ENCODE measurements around the gene EFR3B. TPM values are rescaled to one million over a fixed set of nuclear protein-coding genes. Genes with fewer than 3 reads are reported as not detected.

The EFR3B gene
- total and polyA plus RNA-seq, 10 of the 15 experiments (the other 5 are each of a cell fraction or from before 2014, with no cell fraction given), result 0.12 to 3.9 (median 1.8) TPM

DNA sequence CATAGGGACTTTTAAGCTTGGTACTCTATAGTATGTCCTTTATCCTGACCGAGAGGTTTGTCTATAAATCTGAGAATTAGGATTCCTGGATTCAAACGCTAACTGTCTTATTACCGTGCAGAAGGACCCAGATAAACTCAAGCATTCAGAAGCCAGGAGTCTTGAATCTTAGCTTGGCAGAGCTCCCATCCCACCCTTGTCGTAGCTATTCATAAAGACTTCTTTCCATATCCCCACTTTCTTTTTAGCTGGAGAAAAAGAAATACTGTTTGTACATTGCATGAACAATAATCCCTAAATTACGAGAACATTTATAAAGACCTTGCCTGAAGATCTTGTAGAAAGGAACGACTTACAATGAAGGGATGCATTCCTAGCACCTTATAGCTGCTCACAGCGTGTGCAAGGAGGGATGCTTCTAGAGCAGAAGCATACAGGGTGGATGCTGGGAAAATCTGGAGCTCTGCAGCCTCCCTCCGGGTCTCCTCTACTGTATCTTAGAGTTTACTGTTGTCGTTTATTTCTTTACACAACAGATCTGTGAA, 13.6 kb downstream of the EFR3B start (continued):
- TF ChIP-seq, protein P1, sequence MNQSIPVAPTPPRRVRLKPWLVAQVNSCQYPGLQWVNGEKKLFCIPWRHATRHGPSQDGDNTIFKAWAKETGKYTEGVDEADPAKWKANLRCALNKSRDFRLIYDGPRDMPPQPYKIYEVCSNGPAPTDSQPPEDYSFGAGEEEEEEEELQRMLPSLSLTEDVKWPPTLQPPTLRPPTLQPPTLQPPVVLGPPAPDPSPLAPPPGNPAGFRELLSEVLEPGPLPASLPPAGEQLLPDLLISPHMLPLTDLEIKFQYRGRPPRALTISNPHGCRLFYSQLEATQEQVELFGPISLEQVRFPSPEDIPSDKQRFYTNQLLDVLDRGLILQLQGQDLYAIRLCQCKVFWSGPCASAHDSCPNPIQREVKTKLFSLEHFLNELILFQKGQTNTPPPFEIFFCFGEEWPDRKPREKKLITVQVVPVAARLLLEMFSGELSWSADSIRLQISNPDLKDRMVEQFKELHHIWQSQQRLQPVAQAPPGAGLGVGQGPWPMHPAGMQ (IDR thresholded peaks at IDR 0.05; ENCODE audit: borderline replicate concordance), result no peak
- TF ChIP-seq CBX3 (IDR thresholded peaks at IDR 0.05; ENCODE audit: borderline replicate concordance, low read depth) (no peak), NFXL1 (IDR thresholded peaks at IDR 0.05; ENCODE audit: borderline replicate concordance) (no peak), NFYA (IDR thresholded peaks at IDR 0.05; ENCODE audit: borderline replicate concordance, low read depth, low read length) (no peak), NFYB (IDR thresholded peaks at IDR 0.05; ENCODE audit: insufficient read depth, low read depth, low read length) (no peak), SREBF2 (IDR thresholded peaks at IDR 0.05; ENCODE audit: low read length) (no peak), ZNF274 (IDR thresholded peaks at IDR 0.05; ENCODE audit: insufficient read depth, insufficient read length) (no peak), RB1 (IDR thresholded peaks at IDR 0.05; ENCODE audit: borderline replicate concordance) (no peak)

DNA sequence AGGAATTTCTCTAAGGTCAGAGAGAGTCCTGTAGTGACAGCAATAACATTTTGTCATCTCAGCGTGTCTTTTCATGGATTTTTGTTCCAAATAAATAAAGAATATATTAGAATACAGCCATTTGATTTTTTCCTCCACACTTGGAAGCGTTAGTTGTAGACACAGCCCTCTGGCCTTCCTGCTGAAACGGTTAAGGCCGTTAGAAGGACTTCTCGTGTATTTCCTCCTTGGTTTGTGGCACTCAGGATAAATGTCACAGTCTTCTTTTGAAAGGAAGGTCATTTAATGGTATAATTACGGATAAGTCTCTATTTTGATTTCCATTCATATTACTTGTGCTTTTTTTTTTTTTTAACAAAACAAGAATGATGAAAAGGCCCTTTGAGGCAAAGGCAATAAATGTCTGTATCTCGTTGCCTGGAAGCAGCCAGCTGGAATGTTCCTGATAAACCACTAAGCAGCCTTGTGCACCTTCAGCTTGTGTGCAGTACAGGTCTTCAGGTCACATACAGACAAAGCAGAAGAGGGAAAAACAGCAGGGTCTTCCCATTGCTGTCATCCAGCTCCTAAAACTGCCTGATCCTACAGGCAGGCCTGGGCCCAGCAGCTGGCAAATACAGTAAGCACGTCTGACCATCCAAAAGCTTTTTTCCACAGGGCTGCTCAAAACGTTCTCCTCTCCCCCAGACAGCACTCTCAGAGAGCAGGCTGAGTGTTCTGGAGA, 14.4 kb downstream of the EFR3B start:
- no peak overlapping the region for H3K27ac ChIP-seq (ENCODE audit: control insufficient read depth, insufficient read depth)
- no peak for ATAC-seq
- FAIRE-seq, result no peak
- H3K4me2 ChIP-seq (ENCODE audit: control insufficient read depth, insufficient read depth), result no peak overlapping the region
- H4K20me1 ChIP-seq (ENCODE audit: control insufficient read depth, insufficient read depth), result no peaks in the 10 kb centered on the region
- DNase-seq (ENCODE audit: low read depth, low spot score), result no peak
- no peaks in the 10 kb centered on the region; a peak in 1 of 4 replicates for H3K27me3 ChIP-seq (replicated peaks in 1 of 2; ENCODE audit: control insufficient read depth in 2 of 2, insufficient read depth in 2 of 2, low read length in 1 of 2)
- H3K4me3 ChIP-seq, result no peak overlapping the region
- no peak overlapping the region for H2AFZ ChIP-seq (ENCODE audit: control insufficient read depth, low read depth, low read length)
- BruUV-seq (replicated peaks), result no TSS peak
- H3K79me2 ChIP-seq (ENCODE audit: control insufficient read depth, insufficient read depth, low read length), result no peaks in the 10 kb centered on the region
- ChIA-PET RAD21 (ENCODE audit: unreplicated experiment) (no interaction called here), SMC1A (ENCODE audit: uncharacterized antibody, unreplicated experiment) (no interaction called here), POLR2A (no interaction called here), CTCF (interaction anchor here (0.6 to 1.1 kb wide), 2 partner anchors 38 to 510 kb away, joined by 3 read pairs; no protein-coding TSS in a partner anchor)
- no peak overlapping the region for H3K9ac ChIP-seq (ENCODE audit: control insufficient read depth, insufficient read depth, low read length)
- in situ Hi-C loops (cut with MboI) (no loop called here), intact Hi-C loops (cut with micrococcal nuclease; ENCODE audit: unreplicated experiment) (no loop called here)
- H3K9me3 ChIP-seq (replicated peaks; ENCODE audit: control insufficient read depth, insufficient read depth, low read length), result no peaks in the 10 kb centered on the region
- WGBS (ENCODE audit: insufficient coverage, insufficient replicate concordance, low lambda C conversion rate, missing lambda C conversion rate), result 50% methylated on average over 9 of the region's 9 CpGs
- no peaks in the 10 kb centered on the region for H3K36me3 ChIP-seq (ENCODE audit: control insufficient read depth in 2 of 2, insufficient read depth in 2 of 2, low read length in 1 of 2)
- 0 out of 2 replicates have a peak, but pooled peaks cover 5% of the 10 kb centered on the region for H3K4me1 ChIP-seq (ENCODE audit: control insufficient read depth, insufficient read depth, low read length)
- TF ChIP-seq RAD21 (IDR thresholded peaks at IDR 0.05; ENCODE audit: insufficient read depth, low read depth, low read length) (no peak), HDAC2 (IDR thresholded peaks at IDR 0.05) (no peak), BRCA1 (IDR thresholded peaks at IDR 0.05; ENCODE audit: low read depth, low read length) (no peak), TCF3 (IDR thresholded peaks at IDR 0.05; ENCODE audit: borderline replicate concordance, insufficient read depth, low read depth, low read length) (no peak), WRNIP1 (IDR thresholded peaks at IDR 0.05; ENCODE audit: borderline replicate concordance, low read depth, low read length) (no peak), SIX5 (IDR thresholded peaks at IDR 0.05; ENCODE audit: low read depth, low read length, severe bottlenecking) (no peak), TCF12 (IDR thresholded peaks at IDR 0.05; ENCODE audit: low read depth, low read length) (no peak), ZNF274 (IDR thresholded peaks at IDR 0.05; ENCODE audit: insufficient read depth, insufficient read length) (no peak), NR2C2 (IDR thresholded peaks at IDR 0.05; ENCODE audit: borderline replicate concordance, control insufficient read depth, insufficient read length, low read depth) (no peak), BMI1 (IDR thresholded peaks at IDR 0.05; ENCODE audit: borderline replicate concordance) (no peak), ZNF622 (IDR thresholded peaks at IDR 0.05) (no peak)
- TF ChIP-seq, protein P2, sequence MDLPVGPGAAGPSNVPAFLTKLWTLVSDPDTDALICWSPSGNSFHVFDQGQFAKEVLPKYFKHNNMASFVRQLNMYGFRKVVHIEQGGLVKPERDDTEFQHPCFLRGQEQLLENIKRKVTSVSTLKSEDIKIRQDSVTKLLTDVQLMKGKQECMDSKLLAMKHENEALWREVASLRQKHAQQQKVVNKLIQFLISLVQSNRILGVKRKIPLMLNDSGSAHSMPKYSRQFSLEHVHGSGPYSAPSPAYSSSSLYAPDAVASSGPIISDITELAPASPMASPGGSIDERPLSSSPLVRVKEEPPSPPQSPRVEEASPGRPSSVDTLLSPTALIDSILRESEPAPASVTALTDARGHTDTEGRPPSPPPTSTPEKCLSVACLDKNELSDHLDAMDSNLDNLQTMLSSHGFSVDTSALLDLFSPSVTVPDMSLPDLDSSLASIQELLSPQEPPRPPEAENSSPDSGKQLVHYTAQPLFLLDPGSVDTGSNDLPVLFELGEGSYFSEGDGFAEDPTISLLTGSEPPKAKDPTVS (IDR thresholded peaks at IDR 0.05; ENCODE audit: low read depth, low read length), result no peak
- TF ChIP-seq, protein P1 (IDR thresholded peaks at IDR 0.05; ENCODE audit: borderline replicate concordance), result no peak
